Panc1 (cell line): ENCODE results near the gene KDM1B. TPM values are rescaled to one million over a fixed set of nuclear protein-coding genes. Genes with fewer than 3 reads are reported as not detected.

ENCODE experiments used
- ATAC-seq: fragments of 200-7000 bp; cut with Tn5 transposase; 2 replicates; pipeline ENCODE4 v1.9.1; 2020; ENCODE audit warnings: mild to moderate bottlenecking, moderate library complexity
- BruUV-seq: library from RNA; stranded (reverse); fragments of 400-500 nt; replicated peaks from 2 replicates; lab custom pipeline; 2021; lab: Mats Ljungman, UMichigan
- CTCF ChIA-PET: fragments of 300-600 bp; sonication (Branson Sonifier 250); formaldehyde crosslinking; loops from one replicate; lab custom pipeline; 2022; ENCODE audit warnings: antibody characterized with exemption; lab: Charles Lee
- POLR2A ChIA-PET: fragments of 300-600 bp; sonication (Branson Sonifier 250); formaldehyde crosslinking; loops from one replicate; lab custom pipeline; 2022; ENCODE audit warnings: antibody characterized with exemption; lab: Charles Lee
- DNase-seq: peaks from one replicate; pipeline ENCODE4 v3.0.0-alpha.2; 2010; ENCODE audit warnings: low read depth, low spot score
- H3K27ac ChIP-seq: 2 replicates; pipeline ENCODE4 v1.5.1; 2011; ENCODE audit warnings: mild to moderate bottlenecking, low read length, inconsistent platforms
- H3K27me3 ChIP-seq: fragments of 200-500 bp; sonication (Bioruptor generic); 2 replicates; pipeline ENCODE4 v1.6.0; 2014; ENCODE audit warnings: low read length, inconsistent platforms; ENCODE audit not compliant: control insufficient read depth, insufficient read depth
- H3K36me3 ChIP-seq: fragments of 200-500 bp; sonication (Bioruptor generic); 2 replicates; pipeline ENCODE4 v1.5.1; 2014; ENCODE audit warnings: inconsistent platforms, mild to moderate bottlenecking, low read length, moderate library complexity; ENCODE audit not compliant: control insufficient read depth, insufficient read depth
- H3K4me1 ChIP-seq: 2 replicates; pipeline ENCODE4 v1.5.1; 2011; ENCODE audit warnings: inconsistent platforms, mild to moderate bottlenecking, low read length, moderate library complexity; ENCODE audit not compliant: control insufficient read depth, insufficient read depth
- H3K4me3 ChIP-seq, 2 experiments: 2 replicates each; pipeline ENCODE4 v1.5.1; 2011 to 2012; ENCODE audit warnings: low read depth in 2 of 2, low read length in 2 of 2, mild to moderate bottlenecking in 2 of 2, inconsistent platforms in 1 of 2, moderate library complexity in 1 of 2
- H3K9me3 ChIP-seq: fragments of 200-500 bp; sonication (Bioruptor generic); 2 replicates; pipeline ENCODE4 v1.5.1; 2014; ENCODE audit warnings: low read depth, mild to moderate bottlenecking, inconsistent platforms, low read length, moderate library complexity; ENCODE audit not compliant: control insufficient read depth, insufficient read depth
- CTCF ChIP-seq: fragments of 450-650 bp; IDR thresholded peaks from 2 replicates; pipeline ENCODE4 v1.5.1; 2017; ENCODE audit warnings: mild to moderate bottlenecking
- POLR2AphosphoS5 ChIP-seq: IDR thresholded peaks from 2 replicates; pipeline ENCODE4 v1.6.1; 2012; ENCODE audit warnings: mild to moderate bottlenecking, low read depth, low read length, moderate library complexity
- REST ChIP-seq, 2 experiments: IDR thresholded peaks; 2 replicates each; pipeline ENCODE4 v1.6.1; 2011 to 2012; ENCODE audit warnings: low read depth in 2 of 2, control low read depth in 1 of 2, low read length in 1 of 2, mild to moderate bottlenecking in 1 of 2, moderate library complexity in 1 of 2; ENCODE audit not compliant: insufficient read depth in 1 of 2
- SIN3A ChIP-seq: IDR thresholded peaks from 2 replicates; pipeline ENCODE4 v1.6.1; 2012; ENCODE audit warnings: low read depth, mild to moderate bottlenecking, low read length, moderate library complexity, borderline replicate concordance; ENCODE audit not compliant: insufficient read depth
- TCF7L2 ChIP-seq: IDR thresholded peaks from 2 replicates; pipeline ENCODE4 v1.6.1; 2011; ENCODE audit warnings: mild to moderate bottlenecking, low read depth, low read length, inconsistent platforms
- in situ Hi-C: cut with HindIII; loops from 2 replicates; pipeline ENCODE4 v1.10.0; 2016; ENCODE audit warnings: low sequenced_read_pairs, low pct_unique_long_range_greater_than_20kb
- intact Hi-C: fragments of 100-400 bp; cut with micrococcal nuclease; formaldehyde crosslinking; loops from one replicate; pipeline ENCODE4 v1.10.0; 2022; ENCODE audit not compliant: unreplicated experiment
- total RNA-seq: library from RNA; stranded (reverse); gene quantifications from one replicate; pipeline ENCODE4 v1.2.1, GENCODE V29; 2021; ENCODE audit not compliant: unreplicated experiment

Gene KDM1B
- total RNA-seq, 1 experiment from 2014 or later: 27.1 TPM

- ChIA-PET POLR2A (no interaction called here), CTCF (no interaction called here)
- in situ Hi-C loops: no loop called here
These were observed 34.0 kb downstream of the KDM1B start for GRCh38 chr6:18189196-18189595.

GRCh38 chr6:18192026-18192425, 36.8 kb downstream of the KDM1B start:
- BruUV-seq: no TSS peak
- Histone ChIP-seq H3K27ac (no peak overlapping the region), H3K9me3 (no peaks in the 10 kb centered on the region), H3K36me3 (no peaks in the 10 kb centered on the region), H3K4me1 (no peaks in the 10 kb centered on the region), H3K27me3 (no peaks in the 10 kb centered on the region), H3K4me3 (no peak overlapping the region)
- intact Hi-C loops: no loop called here
- CTCF ChIA-PET: no interaction called here
- DNase-seq (no peak), ATAC-seq (no peak)
- TF ChIP-seq REST (IDR thresholded peaks at IDR 0.05; ENCODE audit: insufficient read depth in 1 of 2, low read depth in 2 of 2, low read length in 1 of 2) (no peak), POLR2AphosphoS5 (no peak)
- in situ Hi-C loops: no loop called here
- POLR2A ChIA-PET: no interaction called here

More at GRCh38 chr6:18189196-18189595, 34.0 kb downstream of the KDM1B start:
- Histone ChIP-seq H3K27ac (no peak overlapping the region), H3K4me3 (no peak overlapping the region), H3K4me1 (no peaks in the 10 kb centered on the region), H3K36me3 (no peaks in the 10 kb centered on the region), H3K9me3 (no peaks in the 10 kb centered on the region), H3K27me3 (no peaks in the 10 kb centered on the region)
- ATAC-seq (no peak), DNase-seq (no peak)
- TF ChIP-seq TCF7L2: no peak
- no peak for TF ChIP-seq REST (IDR thresholded peaks at IDR 0.05; ENCODE audit: insufficient read depth in 1 of 2, low read depth in 2 of 2, low read length in 1 of 2)
- TF ChIP-seq SIN3A: no peak
- TF ChIP-seq CTCF: no peak
- no peak for TF ChIP-seq POLR2AphosphoS5
- intact Hi-C loops: no loop called here
- BruUV-seq: no TSS peak
